PC-3 (cell line): Measurements from ENCODE around the gene SLC35E3. TPM values are rescaled to one million over a fixed set of nuclear protein-coding genes. Genes with fewer than 3 reads are reported as not detected.

Experiments
- ATAC-seq: fragments of 200-7000 bp; cut with Tn5 transposase; 2 replicates; pipeline ENCODE4 v1.9.1; 2020; ENCODE audit warnings: mild to moderate bottlenecking, moderate library complexity
- Bru-seq: library from RNA; stranded (reverse); fragments of 400-500 nt; gene quantifications from one replicate; lab custom pipeline; 2021; lab: Mats Ljungman, UMichigan
- BruChase-seq, 2 experiments: library from RNA; stranded (reverse); fragments of 400-500 nt; gene quantifications; one replicate each; lab custom pipeline; 2021; lab: Mats Ljungman, UMichigan
- BruUV-seq: library from RNA; stranded (reverse); fragments of 400-500 nt; replicated peaks from 2 replicates; lab custom pipeline; 2021; lab: Mats Ljungman, UMichigan
- CTCF ChIA-PET: fragments of 300-600 bp; sonication (Branson Sonifier 250); formaldehyde crosslinking; loops from one replicate; lab custom pipeline; 2022; ENCODE audit warnings: antibody characterized with exemption; lab: Charles Lee
- POLR2A ChIA-PET: fragments of 300-600 bp; sonication (Branson Sonifier 250); formaldehyde crosslinking; loops from one replicate; lab custom pipeline; 2022; ENCODE audit warnings: antibody characterized with exemption; ENCODE audit not compliant: unreplicated experiment; lab: Charles Lee
- DNase-seq: peaks from one replicate; pipeline ENCODE4 v3.0.0-alpha.2; 2015
- H2AFZ ChIP-seq: fragments of 300-600 bp; sonication (generic); 2 replicates; pipeline ENCODE4 v1.6.0; 2016; ENCODE audit warnings: antibody characterized with exemption, low read length
- H3F3A ChIP-seq: fragments of 300-600 bp; sonication (generic); one replicate; pipeline ENCODE4 v1.6.0; 2017; ENCODE audit warnings: antibody characterized with exemption, low read length, control low read depth, mild to moderate bottlenecking; ENCODE audit not compliant: unreplicated experiment
- H3K27ac ChIP-seq: fragments of 300-600 bp; sonication (generic); 2 replicates; pipeline ENCODE4 v1.5.1; 2016; ENCODE audit warnings: mild to moderate bottlenecking, low read length
- H3K27me3 ChIP-seq: fragments of 300-600 bp; sonication (generic); 2 replicates; pipeline ENCODE4 v1.6.1; 2016; ENCODE audit warnings: low read length, mixed read lengths
- H3K36me3 ChIP-seq: fragments of 300-600 bp; sonication (generic); 2 replicates; pipeline ENCODE4 v1.6.1; 2016; ENCODE audit warnings: low read depth, mixed run types, low read length, mixed read lengths
- H3K4me1 ChIP-seq: fragments of 300-600 bp; sonication (generic); 2 replicates; pipeline ENCODE4 v1.5.1; 2016; ENCODE audit warnings: low read length; ENCODE audit not compliant: insufficient read depth
- H3K4me2 ChIP-seq: fragments of 300-600 bp; sonication (generic); 2 replicates; pipeline ENCODE4 v1.6.0; 2016; ENCODE audit warnings: low read length
- H3K4me3 ChIP-seq: fragments of 300-600 bp; sonication (generic); 2 replicates; pipeline ENCODE4 v1.5.1; 2016; ENCODE audit warnings: mild to moderate bottlenecking, low read length, mixed read lengths
- H3K79me2 ChIP-seq: fragments of 300-600 bp; sonication (generic); 2 replicates; pipeline ENCODE4 v1.6.1; 2017; ENCODE audit warnings: low read length, mixed read lengths
- H3K9ac ChIP-seq: fragments of 300-600 bp; sonication (generic); 2 replicates; pipeline ENCODE4 v1.6.0; 2016; ENCODE audit warnings: mild to moderate bottlenecking, low read length
- H3K9me2 ChIP-seq: fragments of 300-600 bp; sonication (generic); replicated peaks from 2 replicates; pipeline ENCODE4 v1.6.1; 2016; ENCODE audit warnings: mixed run types, low read length, mixed read lengths
- H3K9me3 ChIP-seq: fragments of 300-600 bp; sonication (generic); 2 replicates; pipeline ENCODE4 v1.6.1; 2016; ENCODE audit warnings: low read length, mixed read lengths
- H4K20me1 ChIP-seq: fragments of 300-600 bp; sonication (generic); 2 replicates; pipeline ENCODE4 v1.6.1; 2016; ENCODE audit warnings: low read length, mixed read lengths
- EZH2 ChIP-seq: fragments of 300-600 bp; sonication (generic); IDR thresholded peaks from one replicate; pipeline ENCODE4 v1.6.1; 2017; ENCODE audit warnings: antibody characterized with exemption, mild to moderate bottlenecking, low read length; ENCODE audit not compliant: unreplicated experiment
- EZH2phosphoT487 ChIP-seq: fragments of 300-600 bp; sonication (generic); IDR thresholded peaks from 2 replicates; pipeline ENCODE4 v1.6.1; 2018; ENCODE audit warnings: mild to moderate bottlenecking, antibody characterized with exemption, low read length, borderline replicate concordance
- intact Hi-C: fragments of 100-400 bp; cut with micrococcal nuclease; formaldehyde crosslinking; loops from 2 replicates; pipeline ENCODE4 v1.9.0; 2023
- long read RNA-seq: library from polyadenylated mRNA; unstranded; transcript quantifications from one replicate; pipeline ENCODE4 v2.0.0, GENCODE V29; 2021; ENCODE audit not compliant: unreplicated experiment
- total RNA-seq: library from RNA; depleted of rRNA; stranded (reverse); fragments of >200 nt; gene quantifications from 2 replicates; pipeline ENCODE4 v1.2.3, GENCODE V29; 2014; rRNA removed
- TF ChIP-seq, protein P1 (sequence below): fragments of 300-600 bp; sonication (generic); conservative IDR thresholded peaks from 2 replicates; pipeline ENCODE4 v1.5.1; 2017; ENCODE audit warnings: antibody characterized with exemption, low read depth, mild to moderate bottlenecking, low read length

SLC35E3 gene
- 2.2 and 2.6 TPM in 2 replicates for total RNA-seq
- percentile 62 among the genes with signal in this experiment for Bru-seq, nascent RNA
- BruChase-seq, experiment 1, labeled RNA remaining after a 6-hour chase = percentile 76 among the genes with signal in this experiment
- percentile 68 among the genes with signal in this experiment for BruChase-seq, experiment 2, labeled RNA remaining after a 2-hour chase
- long read RNA-seq, full-length matches to known transcripts = 28 of 53 reads
- long read RNA-seq, partial matches to known transcripts = 1 of 53 reads
- long read RNA-seq, other reads (novel, unspliced or antisense) = 24 of 53 reads

DNA sequence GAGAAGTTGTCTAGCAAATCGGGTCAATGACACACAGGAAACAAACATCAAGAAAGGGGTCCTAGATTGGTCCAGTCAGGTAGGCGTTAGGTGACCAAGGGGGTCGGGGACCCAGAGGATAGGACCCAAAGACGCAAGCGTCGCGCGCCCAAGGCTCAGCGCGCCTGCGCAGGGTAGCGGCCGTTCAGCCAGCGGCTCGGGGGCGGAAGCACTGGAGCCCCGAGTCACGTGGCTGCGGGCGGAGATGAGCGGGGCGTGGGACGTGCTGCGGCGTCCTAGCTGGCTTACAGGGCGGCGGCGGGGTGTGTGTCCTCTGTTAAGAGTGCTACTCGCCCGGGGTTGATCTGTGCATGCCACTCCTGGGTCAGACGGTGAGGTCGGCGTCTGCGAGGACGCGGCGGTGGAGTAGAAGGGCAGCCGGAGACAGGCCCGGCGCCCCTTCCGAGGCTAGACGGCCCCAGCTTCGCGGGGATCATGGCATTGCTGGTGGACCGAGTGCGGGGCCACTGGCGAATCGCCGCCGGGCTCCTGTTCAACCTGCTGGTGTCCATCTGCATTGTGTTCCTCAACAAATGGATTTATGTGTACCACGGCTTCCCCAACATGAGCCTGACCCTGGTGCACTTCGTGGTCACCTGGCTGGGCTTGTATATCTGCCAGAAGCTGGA, at the start of gene SLC35E3:
TSS of gene SLC35E3 (plus strand) at position 273 of the 668 bp plus-strand sequence. CDS start at position 475, 202 bp downstream.
- intact Hi-C loops = loop anchor here (1.0 to 5.0 kb wide), 2 partner anchors 61 to 76 kb away; no protein-coding TSS in a partner anchor
- Histone ChIP-seq H3K9ac (peak within 1 kb of the TSS; percentile 72), H3K27ac (peak within 1 kb of the TSS; percentile 40), H3K9me2 (no peaks in the 10 kb centered on the region), H3K9me3 (no peaks in the 10 kb centered on the region), H3K4me3 (peak within 1 kb of the TSS; percentile 74), H3K4me1 (peaks cover 7% of the 10 kb centered on the region; the same call in 1 of the 2 replicates), H3K4me2 (peak within 1 kb of the TSS; percentile 94), H3K36me3 (peaks cover 13% of the 10 kb centered on the region; the same call in 1 of the 2 replicates), H3K79me2 (peaks cover 16% of the 10 kb centered on the region), H3F3A (no peaks in the 10 kb centered on the region), H4K20me1 (no peaks in the 10 kb centered on the region), H3K27me3 (no peaks in the 10 kb centered on the region), H2AFZ (peak within 1 kb of the TSS; percentile 85)
- TSS peak; percentile 71 for BruUV-seq
- ChIA-PET CTCF (interaction anchor here (1.4 kb wide), 1 partner anchor 63 kb away, joined by 3 read pairs; the partner anchor contains the start of gene MDM2), POLR2A (interaction anchor here (0.6 kb wide), 2 partner anchors 65 to 1086 kb away, joined by 4 to 5 read pairs; no protein-coding TSS in a partner anchor)
- no peak for TF ChIP-seq EZH2
- no peak for TF ChIP-seq EZH2phosphoT487
- TF ChIP-seq, protein P1, sequence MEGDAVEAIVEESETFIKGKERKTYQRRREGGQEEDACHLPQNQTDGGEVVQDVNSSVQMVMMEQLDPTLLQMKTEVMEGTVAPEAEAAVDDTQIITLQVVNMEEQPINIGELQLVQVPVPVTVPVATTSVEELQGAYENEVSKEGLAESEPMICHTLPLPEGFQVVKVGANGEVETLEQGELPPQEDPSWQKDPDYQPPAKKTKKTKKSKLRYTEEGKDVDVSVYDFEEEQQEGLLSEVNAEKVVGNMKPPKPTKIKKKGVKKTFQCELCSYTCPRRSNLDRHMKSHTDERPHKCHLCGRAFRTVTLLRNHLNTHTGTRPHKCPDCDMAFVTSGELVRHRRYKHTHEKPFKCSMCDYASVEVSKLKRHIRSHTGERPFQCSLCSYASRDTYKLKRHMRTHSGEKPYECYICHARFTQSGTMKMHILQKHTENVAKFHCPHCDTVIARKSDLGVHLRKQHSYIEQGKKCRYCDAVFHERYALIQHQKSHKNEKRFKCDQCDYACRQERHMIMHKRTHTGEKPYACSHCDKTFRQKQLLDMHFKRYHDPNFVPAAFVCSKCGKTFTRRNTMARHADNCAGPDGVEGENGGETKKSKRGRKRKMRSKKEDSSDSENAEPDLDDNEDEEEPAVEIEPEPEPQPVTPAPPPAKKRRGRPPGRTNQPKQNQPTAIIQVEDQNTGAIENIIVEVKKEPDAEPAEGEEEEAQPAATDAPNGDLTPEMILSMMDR = no peak
- ATAC-seq (peak; percentile 96), DNase-seq (peak; percentile 92)

DNA sequence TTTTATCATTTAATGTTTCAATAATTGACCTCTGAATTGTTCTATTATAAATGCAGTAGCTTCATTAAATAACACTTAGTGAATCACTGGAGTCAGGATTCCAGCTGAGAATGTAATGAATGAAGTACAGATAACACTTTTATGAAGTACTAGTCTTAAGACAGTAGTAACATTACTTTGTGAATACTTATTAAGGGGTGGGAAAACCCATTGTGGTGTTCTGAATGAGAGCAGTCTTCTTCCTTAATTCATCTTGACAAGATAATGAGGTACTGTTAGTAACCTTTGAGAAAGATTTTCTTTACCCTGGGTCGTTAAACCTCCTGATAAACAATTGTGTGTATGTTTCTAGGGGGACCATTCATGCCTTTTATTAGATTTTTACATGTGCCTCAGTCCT, 46.5 kb upstream of the SLC35E3 start:
- no peak overlapping the region for H3K4me3 ChIP-seq
- no peaks in the 10 kb centered on the region for H3K9me2 ChIP-seq
- no peaks in the 10 kb centered on the region for H3K79me2 ChIP-seq
- no peak overlapping the region for H3K4me2 ChIP-seq
- no peak for ATAC-seq
- POLR2A ChIA-PET = no interaction called here
- no peaks in the 10 kb centered on the region for H4K20me1 ChIP-seq
- H3K4me1 ChIP-seq = no peaks in the 10 kb centered on the region
- CTCF ChIA-PET = no interaction called here
- no peaks in the 10 kb centered on the region for H3K9me3 ChIP-seq
- no peak overlapping the region for H2AFZ ChIP-seq
- intact Hi-C loops = no loop called here
- TF ChIP-seq EZH2 = no peak
- TF ChIP-seq EZH2phosphoT487 = no peak
- TF ChIP-seq, protein P1 = no peak
- H3K27ac ChIP-seq = no peak overlapping the region
- no peak for DNase-seq
- H3K27me3 ChIP-seq = no peaks in the 10 kb centered on the region
- BruUV-seq = no TSS peak
- no peak overlapping the region for H3K9ac ChIP-seq
- H3F3A ChIP-seq = no peaks in the 10 kb centered on the region
- peaks cover 40% of the 10 kb centered on the region for H3K36me3 ChIP-seq
